ENCODE results near the gene MSL1.

DNA sequence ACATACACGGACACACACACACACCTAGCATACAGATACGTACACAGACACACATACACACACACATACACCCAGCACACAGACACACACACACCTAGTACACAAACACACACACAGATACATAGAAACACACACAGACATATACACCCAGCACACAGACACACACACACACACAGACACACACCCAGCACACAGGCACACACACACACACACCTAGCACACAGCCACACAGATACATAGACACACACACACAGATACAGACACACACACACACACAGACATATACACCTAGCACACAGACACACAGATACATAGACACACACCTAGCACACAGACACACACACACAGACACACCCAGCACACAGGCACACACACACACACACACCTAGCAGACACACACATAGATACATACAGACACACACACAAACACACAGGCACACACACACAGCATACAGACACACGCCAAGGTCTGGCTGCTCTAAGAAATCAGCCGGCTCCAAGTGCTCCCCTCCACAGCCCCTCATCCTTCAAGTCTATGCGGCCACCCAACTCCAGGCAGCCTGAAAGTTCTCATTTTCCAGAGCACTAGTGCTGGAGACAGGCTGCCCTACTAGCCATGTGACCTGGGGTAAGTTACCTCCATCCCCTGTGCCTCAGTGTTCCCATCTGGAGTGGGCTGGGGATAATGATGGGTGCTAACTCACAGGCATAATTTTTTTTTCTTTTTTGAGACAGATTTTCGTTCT, 34.5 kb upstream of the MSL1 start:
- no peak for TF ChIP-seq POLR2A (IDR thresholded peaks at IDR 0.05)
- TF ChIP-seq, protein P1, sequence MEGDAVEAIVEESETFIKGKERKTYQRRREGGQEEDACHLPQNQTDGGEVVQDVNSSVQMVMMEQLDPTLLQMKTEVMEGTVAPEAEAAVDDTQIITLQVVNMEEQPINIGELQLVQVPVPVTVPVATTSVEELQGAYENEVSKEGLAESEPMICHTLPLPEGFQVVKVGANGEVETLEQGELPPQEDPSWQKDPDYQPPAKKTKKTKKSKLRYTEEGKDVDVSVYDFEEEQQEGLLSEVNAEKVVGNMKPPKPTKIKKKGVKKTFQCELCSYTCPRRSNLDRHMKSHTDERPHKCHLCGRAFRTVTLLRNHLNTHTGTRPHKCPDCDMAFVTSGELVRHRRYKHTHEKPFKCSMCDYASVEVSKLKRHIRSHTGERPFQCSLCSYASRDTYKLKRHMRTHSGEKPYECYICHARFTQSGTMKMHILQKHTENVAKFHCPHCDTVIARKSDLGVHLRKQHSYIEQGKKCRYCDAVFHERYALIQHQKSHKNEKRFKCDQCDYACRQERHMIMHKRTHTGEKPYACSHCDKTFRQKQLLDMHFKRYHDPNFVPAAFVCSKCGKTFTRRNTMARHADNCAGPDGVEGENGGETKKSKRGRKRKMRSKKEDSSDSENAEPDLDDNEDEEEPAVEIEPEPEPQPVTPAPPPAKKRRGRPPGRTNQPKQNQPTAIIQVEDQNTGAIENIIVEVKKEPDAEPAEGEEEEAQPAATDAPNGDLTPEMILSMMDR (IDR thresholded peaks at IDR 0.05): no peak
